K562 (cell line): ENCODE measurements around the gene LRRC25. TPM values are rescaled to one million over a fixed set of nuclear protein-coding genes. Genes with fewer than 3 reads are reported as not detected.

Experiments used
- BRD9 ChIP-seq: fragments of 450-650 bp; IDR thresholded peaks from 2 replicates; pipeline ENCODE4 v1.6.1; 2018; ENCODE audit warnings: low read depth; ENCODE audit not compliant: partially characterized antibody
- CBX5 ChIP-seq: IDR thresholded peaks from 2 replicates; pipeline ENCODE4 v1.6.1; 2014; ENCODE audit warnings: low read depth, borderline replicate concordance
- CREB3 ChIP-seq: fragments of 450-650 bp; conservative IDR thresholded peaks from 2 replicates; pipeline ENCODE4 v1.6.1; 2016; ENCODE audit warnings: missing genetic modification characterization, low read depth, mild to moderate bottlenecking, missing compliant biosample characterization, moderate library complexity
- CREB5 ChIP-seq: fragments of 250-450 bp; sonication (Bioruptor Pico); IDR thresholded peaks from 2 replicates; pipeline ENCODE4 v1.5.0; 2020; ENCODE audit warnings: mild to moderate bottlenecking
- CXXC5 ChIP-seq: fragments of 250-450 bp; sonication (Bioruptor Pico); IDR thresholded peaks from 2 replicates; pipeline ENCODE4 v1.8.0; 2022; ENCODE audit warnings: inconsistent platforms, mild to moderate bottlenecking, moderate library complexity
- HMBOX1 ChIP-seq: sonication (generic); IDR thresholded peaks from 2 replicates; pipeline ENCODE4 v1.6.1; 2016
- HMGXB4 ChIP-seq: sonication (generic); formaldehyde crosslinking; IDR thresholded peaks from 2 replicates; pipeline ENCODE4 v1.8.1; 2023; ENCODE audit warnings: mild to moderate bottlenecking, missing genetic modification reagents
- HOXB6 ChIP-seq: fragments of 250-450 bp; sonication (Bioruptor Pico); IDR thresholded peaks from 2 replicates; pipeline ENCODE4 v1.5.1; 2022; ENCODE audit warnings: mild to moderate bottlenecking, borderline replicate concordance
- JUN ChIP-seq, 2 experiments: sonication (generic) in 1 of 2; formaldehyde crosslinking in 1 of 2; IDR thresholded peaks; 2 replicates each; pipeline versions ENCODE4 v1.6.1 to v1.8.0; 2012 to 2022; ENCODE audit warnings: borderline replicate concordance in 2 of 2, mild to moderate bottlenecking in 2 of 2, improper control_type of control experiment in 1 of 2, low read depth in 1 of 2, low read length in 1 of 2, missing genetic modification reagents in 1 of 2
- LEF1 ChIP-seq: fragments of 450-650 bp; IDR thresholded peaks from 2 replicates; pipeline ENCODE4 v1.6.1; 2016; ENCODE audit warnings: mild to moderate bottlenecking
- MAZ ChIP-seq, 2 experiments: fragments of 450-650 bp in 1 of 2; sonication (generic) in 1 of 2; formaldehyde crosslinking; IDR thresholded peaks in 1 of 2; conservative IDR thresholded peaks in 1 of 2; 2 replicates each; pipeline versions ENCODE4 v1.4.0 to v1.5.0; 2020; ENCODE audit warnings: mild to moderate bottlenecking in 1 of 2, missing genetic modification reagents in 1 of 2
- MCM7 ChIP-seq, 2 experiments: fragments of 450-650 bp; IDR thresholded peaks; 2 replicates each; pipeline ENCODE4 v1.6.1; 2016 to 2018
- NBN ChIP-seq: fragments of 450-650 bp; IDR thresholded peaks from 2 replicates; pipeline ENCODE4 v1.6.1; 2016; ENCODE audit warnings: low read depth, mild to moderate bottlenecking
- NFE2L1 ChIP-seq: fragments of 450-650 bp; IDR thresholded peaks from 2 replicates; pipeline ENCODE4 v1.6.1; 2016; ENCODE audit warnings: missing genetic modification characterization, low read depth, mild to moderate bottlenecking, missing compliant biosample characterization, moderate library complexity, borderline replicate concordance
- SMARCA4 ChIP-seq: fragments of 450-650 bp; IDR thresholded peaks from 2 replicates; pipeline ENCODE4 v1.6.1; 2016
- SP2 ChIP-seq: IDR thresholded peaks from 2 replicates; pipeline ENCODE4 v1.6.1; 2011; ENCODE audit warnings: mild to moderate bottlenecking, low read depth, low read length, moderate library complexity; ENCODE audit not compliant: poor library complexity, severe bottlenecking; ENCODE audit errors: extremely low read depth
- TCF7L2 ChIP-seq: fragments of 150-350 bp; IDR thresholded peaks from 2 replicates; pipeline ENCODE4 v1.6.1; 2016; ENCODE audit warnings: low read depth, mild to moderate bottlenecking, low read length, moderate library complexity
- THRAP3 ChIP-seq: fragments of 450-650 bp; IDR thresholded peaks from 2 replicates; pipeline ENCODE4 v1.6.1; 2016; ENCODE audit warnings: mild to moderate bottlenecking, inconsistent platforms, borderline replicate concordance
- ZBTB2 ChIP-seq: fragments of 450-650 bp; IDR thresholded peaks from 2 replicates; pipeline ENCODE4 v1.6.1; 2016; ENCODE audit warnings: antibody characterized with exemption
- ZFPM2 ChIP-seq: fragments of 250-450 bp; sonication (Bioruptor Pico); IDR thresholded peaks from 2 replicates; pipeline ENCODE4 v1.5.1; 2022; ENCODE audit warnings: mild to moderate bottlenecking
- ZZZ3 ChIP-seq: fragments of 450-650 bp; IDR thresholded peaks from 2 replicates; pipeline ENCODE4 v1.6.1; 2016; ENCODE audit warnings: antibody characterized with exemption, mild to moderate bottlenecking, moderate library complexity
- polyA plus RNA-seq, 8 experiments: library from polyadenylated mRNA; depleted of rRNA in 4 of 8; stranded (reverse) in 5 of 8; unstranded in 3 of 8; fragments of >200 nt; fragmentation: Nextera tagmentation in 2 of 8; fragmentation: Illumina TruSeq in 1 of 8; extraction: Ambion mirVana in 2 of 8; extraction: Trizol in 1 of 8; gene quantifications; 2 replicates each; pipeline versions ENCODE4 v1.2.1 to v1.2.3, GENCODE V29; 2011 to 2014; ENCODE audit warnings: inconsistent platforms in 1 of 8, missing spikeins in 1 of 8
- total RNA-seq, 7 experiments: library from RNA; depleted of rRNA in 6 of 7; stranded (reverse); fragments of >200 nt in 6 of 7; fragmentation: Illumina TruSeq in 2 of 7; extraction: Trizol in 2 of 7; gene quantifications; 2 replicates each; pipeline versions ENCODE4 v1.2.1 to v1.2.3, GENCODE V29; 2011 to 2021; ENCODE audit warnings: low replicate concordance in 1 of 7

Gene LRRC25
- total and polyA plus RNA-seq, 9 of the 15 experiments (the other 6 are each of a cell fraction or from before 2014, with no cell fraction given): 0.07 to 0.36 (median 0.10) TPM; not detected in 3

- TF ChIP-seq HMBOX1: no peak
- peak; percentile 67 to 82; a peak in 3 of 4 replicates for TF ChIP-seq MAZ (CRISPR knock-in tag; conservative IDR thresholded peaks at IDR 0.05 in 1 of 2, IDR thresholded peaks at IDR 0.05 in 1 of 2)
- TF ChIP-seq TCF7L2: no peak
- TF ChIP-seq SP2: no peak
- TF ChIP-seq BRD9: no peak
- TF ChIP-seq THRAP3: no peak
- no peak for TF ChIP-seq CREB3
- TF ChIP-seq CREB5 (CRISPR knock-in tag): no peak
- no peak for TF ChIP-seq ZZZ3
- no peak for TF ChIP-seq NBN
- no peak for TF ChIP-seq LEF1
- TF ChIP-seq ZFPM2 (CRISPR knock-in tag): no peak
- TF ChIP-seq JUN (IDR thresholded peaks at IDR 0.05; ENCODE audit: borderline replicate concordance, low read depth, low read length): no peak
- no peak for TF ChIP-seq JUN (CRISPR knock-in tag; IDR thresholded peaks at IDR 0.05; ENCODE audit: borderline replicate concordance)
- TF ChIP-seq CXXC5 (CRISPR knock-in tag): peak; percentile 83
- TF ChIP-seq ZBTB2: no peak
- TF ChIP-seq HOXB6 (CRISPR knock-in tag): no peak
- TF ChIP-seq HMGXB4 (CRISPR knock-in tag): no peak
- no peak for TF ChIP-seq MCM7 (IDR thresholded peaks at IDR 0.05)
- TF ChIP-seq SMARCA4: no peak
- TF ChIP-seq NFE2L1 (tag): no peak
- no peak for TF ChIP-seq CBX5
Observed at GRCh38 chr19:18428787-18429674, 31.6 kb upstream of the LRRC25 start (continued).
